Measurements from ENCODE around the gene PKN1.

Gene PKN1

GRCh38 chr19:14407605-14408484, 25.3 kb upstream of the PKN1 start:
- no peak for DNase-seq

- DNase-seq: no peak
These were observed 24.5 kb upstream of the PKN1 start for GRCh38 chr19:14408491-14409145.

GRCh38 chr19:14409146-14410023, 23.7 kb upstream of the PKN1 start:
- DNase-seq: no peak

- no peak for DNase-seq
These were observed 22.7 kb upstream of the PKN1 start for GRCh38 chr19:14410091-14411051.

GRCh38 chr19:14411161-14411937, 21.8 kb upstream of the PKN1 start:
- no peak for DNase-seq

GRCh38 chr19:14411938-14412245, 21.2 kb upstream of the PKN1 start:
- DNase-seq: no peak

- no peak for DNase-seq
These were observed 20.6 kb upstream of the PKN1 start for GRCh38 chr19:14412324-14412995.

GRCh38 chr19:14412996-14413692, 20.0 kb upstream of the PKN1 start:
- no peak for DNase-seq

GRCh38 chr19:14413693-14414181, 19.4 kb upstream of the PKN1 start:
- DNase-seq: no peak

GRCh38 chr19:14414926-14415690, 18.0 kb upstream of the PKN1 start:
- no peak for DNase-seq

- no peak for DNase-seq
These were observed 16.3 kb upstream of the PKN1 start for GRCh38 chr19:14416817-14417231.

GRCh38 chr19:14418856-14419105, 14.3 kb upstream of the PKN1 start:
- DNase-seq: peak; percentile 44

GRCh38 chr19:14419106-14419813, 13.8 kb upstream of the PKN1 start, which contains the start of gene DDX39A:
DDX39A (minus strand) TSS chr19:14419341; CDS start chr19:14413220, 6,121 bp downstream.
- peak; percentile 99 for DNase-seq

GRCh38 chr19:14425696-14426138, 7.4 kb upstream of the PKN1 start:
- no peak for DNase-seq

GRCh38 chr19:14427461-14427860, 5.6 kb upstream of the PKN1 start:
- no peak for DNase-seq

- DNase-seq: no peak
These were observed 4.2 kb upstream of the PKN1 start for GRCh38 chr19:14428882-14429416.

- DNase-seq: no peak
These were observed 2.4 kb upstream of the PKN1 start for GRCh38 chr19:14430712-14431111.
